ENCODE results near the gene C1orf210.

Gene C1orf210

GRCh38 chr1:43319766-43320165, 34.4 kb upstream of the C1orf210 start:
- FAIRE-seq (no peak), DNase-seq (ENCODE audit: insufficient read length, low spot score) (no peak)
- no peak for TF ChIP-seq TAF1 (IDR thresholded peaks at IDR 0.05; ENCODE audit: low read depth, low read length)
- no peak for TF ChIP-seq POLR2AphosphoS5 (IDR thresholded peaks at IDR 0.05; ENCODE audit: low read depth, low read length)
- no peak for TF ChIP-seq PAX5 (IDR thresholded peaks at IDR 0.05; ENCODE audit: insufficient read depth, low read length, severe bottlenecking)
- no peak for TF ChIP-seq SPI1 (IDR thresholded peaks at IDR 0.05; ENCODE audit: low read depth, low read length)
- no peak for TF ChIP-seq POLR2A (IDR thresholded peaks at IDR 0.05; ENCODE audit: low read depth, low read length)
- no peak for TF ChIP-seq POU2F2 (IDR thresholded peaks at IDR 0.05; ENCODE audit: low read depth, low read length)

GRCh38 chr1:43319288-43319687, 33.9 kb upstream of the C1orf210 start:
- FAIRE-seq (no peak), DNase-seq (ENCODE audit: insufficient read length, low spot score) (no peak)
- no peak for TF ChIP-seq POLR2A (IDR thresholded peaks at IDR 0.05; ENCODE audit: low read depth, low read length)
- TF ChIP-seq POU2F2 (IDR thresholded peaks at IDR 0.05; ENCODE audit: low read depth, low read length), result no peak
- TF ChIP-seq SPI1 (IDR thresholded peaks at IDR 0.05; ENCODE audit: low read depth, low read length), result no peak
- no peak for TF ChIP-seq POLR2AphosphoS5 (IDR thresholded peaks at IDR 0.05; ENCODE audit: low read depth, low read length)
- TF ChIP-seq PAX5 (IDR thresholded peaks at IDR 0.05; ENCODE audit: insufficient read depth, low read length, severe bottlenecking), result no peak
- no peak for TF ChIP-seq TAF1 (IDR thresholded peaks at IDR 0.05; ENCODE audit: low read depth, low read length)

GRCh38 chr1:43318831-43319230, 33.5 kb upstream of the C1orf210 start:
- DNase-seq (ENCODE audit: insufficient read length, low spot score), result no peak
- FAIRE-seq, result no peak
- TF ChIP-seq POLR2A (IDR thresholded peaks at IDR 0.05; ENCODE audit: low read depth, low read length) (no peak), PAX5 (IDR thresholded peaks at IDR 0.05; ENCODE audit: insufficient read depth, low read length, severe bottlenecking) (no peak), POLR2AphosphoS5 (IDR thresholded peaks at IDR 0.05; ENCODE audit: low read depth, low read length) (no peak), TAF1 (IDR thresholded peaks at IDR 0.05; ENCODE audit: low read depth, low read length) (no peak), SPI1 (IDR thresholded peaks at IDR 0.05; ENCODE audit: low read depth, low read length) (no peak), POU2F2 (IDR thresholded peaks at IDR 0.05; ENCODE audit: low read depth, low read length) (no peak)

DNA sequence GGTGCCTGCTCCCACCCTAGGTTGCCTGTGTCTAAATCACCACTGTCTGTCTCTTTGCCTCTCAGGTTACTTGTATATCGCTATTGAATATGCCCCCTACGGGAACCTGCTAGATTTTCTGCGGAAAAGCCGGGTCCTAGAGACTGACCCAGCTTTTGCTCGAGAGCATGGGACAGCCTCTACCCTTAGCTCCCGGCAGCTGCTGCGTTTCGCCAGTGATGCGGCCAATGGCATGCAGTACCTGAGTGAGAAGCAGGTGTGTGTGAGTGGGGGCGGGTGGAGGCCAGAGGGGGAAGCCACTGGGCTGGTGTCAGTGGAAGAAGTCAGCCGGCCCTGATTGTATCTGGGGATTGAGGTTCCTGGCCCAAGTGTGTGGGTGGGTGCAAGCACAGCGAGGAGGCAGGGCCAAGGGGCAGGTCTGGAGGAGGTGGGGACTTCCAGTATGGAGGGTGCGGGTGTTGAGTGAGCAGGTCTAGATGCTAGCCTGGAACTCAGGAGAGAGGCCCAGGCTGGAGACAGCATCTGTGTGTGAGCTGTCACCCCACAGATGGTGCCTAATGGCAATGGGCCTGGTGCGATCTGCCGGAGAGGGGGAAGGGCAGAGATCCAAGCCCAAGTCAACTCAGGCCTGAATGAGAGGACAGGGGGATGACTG, 32.6 kb upstream of the C1orf210 start:
- TF ChIP-seq TAF1 (IDR thresholded peaks at IDR 0.05; ENCODE audit: low read depth, low read length) (no peak), PAX5 (IDR thresholded peaks at IDR 0.05; ENCODE audit: insufficient read depth, low read length, severe bottlenecking) (no peak), POLR2A (IDR thresholded peaks at IDR 0.05; ENCODE audit: low read depth, low read length) (no peak), POLR2AphosphoS5 (IDR thresholded peaks at IDR 0.05; ENCODE audit: low read depth, low read length) (no peak), SPI1 (IDR thresholded peaks at IDR 0.05; ENCODE audit: low read depth, low read length) (no peak), POU2F2 (IDR thresholded peaks at IDR 0.05; ENCODE audit: low read depth, low read length) (no peak)
- FAIRE-seq, result no peak
- no peak for DNase-seq (ENCODE audit: insufficient read length, low spot score)

- DNase-seq (ENCODE audit: insufficient read length, low spot score), result no peak
- TF ChIP-seq PAX5 (IDR thresholded peaks at IDR 0.05; ENCODE audit: insufficient read depth, low read length, severe bottlenecking) (no peak), TAF1 (IDR thresholded peaks at IDR 0.05; ENCODE audit: low read depth, low read length) (no peak), POLR2A (IDR thresholded peaks at IDR 0.05; ENCODE audit: low read depth, low read length) (no peak), SPI1 (IDR thresholded peaks at IDR 0.05; ENCODE audit: low read depth, low read length) (no peak), POU2F2 (IDR thresholded peaks at IDR 0.05; ENCODE audit: low read depth, low read length) (no peak), POLR2AphosphoS5 (IDR thresholded peaks at IDR 0.05; ENCODE audit: low read depth, low read length) (no peak)
- no peak for FAIRE-seq
These were observed 31.5 kb upstream of the C1orf210 start for GRCh38 chr1:43316738-43317520.

DNA sequence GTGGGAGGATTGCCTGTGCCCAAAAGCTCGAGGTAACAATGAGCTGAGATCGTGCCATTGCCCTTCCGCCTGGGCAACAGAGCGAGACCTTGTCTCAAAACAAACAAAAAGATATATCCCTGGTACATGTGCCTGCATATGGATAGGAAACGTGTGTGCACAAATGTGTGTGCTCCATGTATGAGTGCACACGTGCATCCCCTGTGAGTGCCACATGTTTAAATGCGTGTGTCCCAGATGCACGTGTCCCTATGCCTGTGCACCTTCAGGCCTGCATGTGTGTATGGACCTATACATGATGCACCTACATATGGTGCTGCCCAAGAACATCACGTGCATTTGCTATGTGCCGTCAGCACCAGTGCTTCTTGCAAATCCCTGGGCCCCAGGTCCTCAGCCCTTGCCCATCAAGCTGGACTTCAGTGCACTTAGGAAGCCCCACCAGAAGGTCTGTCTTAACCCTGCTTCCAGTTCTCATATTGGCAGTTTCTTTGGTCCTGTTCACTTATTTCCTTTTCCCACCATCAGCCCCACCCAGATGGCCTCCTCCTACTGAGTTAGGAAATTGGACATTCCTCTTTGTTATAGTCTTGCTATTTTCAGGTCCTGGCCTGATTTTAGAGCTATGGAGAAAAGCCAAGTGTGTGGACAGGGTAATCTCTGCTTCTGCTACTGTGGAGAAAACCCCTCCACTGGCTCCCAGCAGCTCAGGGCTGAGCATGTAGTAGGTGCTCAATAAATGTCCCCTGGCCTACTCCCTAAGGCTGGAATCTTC, 30.8 kb upstream of the C1orf210 start:
- FAIRE-seq (no peak), DNase-seq (ENCODE audit: insufficient read length, low spot score) (no peak)
- TF ChIP-seq POLR2A (IDR thresholded peaks at IDR 0.05; ENCODE audit: low read depth, low read length), result no peak
- no peak for TF ChIP-seq SPI1 (IDR thresholded peaks at IDR 0.05; ENCODE audit: low read depth, low read length)
- TF ChIP-seq POU2F2 (IDR thresholded peaks at IDR 0.05; ENCODE audit: low read depth, low read length), result no peak
- TF ChIP-seq TAF1 (IDR thresholded peaks at IDR 0.05; ENCODE audit: low read depth, low read length), result no peak
- no peak for TF ChIP-seq POLR2AphosphoS5 (IDR thresholded peaks at IDR 0.05; ENCODE audit: low read depth, low read length)
- no peak for TF ChIP-seq PAX5 (IDR thresholded peaks at IDR 0.05; ENCODE audit: insufficient read depth, low read length, severe bottlenecking)

GRCh38 chr1:43315481-43315880, 30.1 kb upstream of the C1orf210 start:
- FAIRE-seq (no peak), DNase-seq (ENCODE audit: insufficient read length, low spot score) (no peak)
- TF ChIP-seq SPI1 (IDR thresholded peaks at IDR 0.05; ENCODE audit: low read depth, low read length), result no peak

DNA sequence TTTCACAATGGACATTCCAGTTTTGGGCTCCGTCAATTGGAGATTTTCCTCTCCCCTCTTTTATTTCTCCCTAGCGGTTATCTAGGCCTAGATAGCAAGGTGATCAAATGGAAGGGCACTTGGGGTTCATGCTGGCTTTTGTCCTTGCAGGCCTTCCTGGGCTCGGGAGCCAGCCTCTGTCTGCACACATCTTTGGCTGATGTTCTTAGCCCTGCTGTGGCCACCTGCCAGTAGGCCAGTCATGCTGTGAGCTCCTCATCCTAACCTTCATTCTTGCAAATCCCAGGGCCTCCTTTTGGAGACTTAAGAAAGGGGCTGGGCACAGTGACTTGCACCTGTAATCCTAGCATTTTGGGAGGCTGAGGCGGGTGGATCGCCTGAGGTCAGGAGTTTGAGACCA, 28.9 kb upstream of the C1orf210 start:
- FAIRE-seq (no peak), DNase-seq (ENCODE audit: insufficient read length, low spot score) (no peak)

DNA sequence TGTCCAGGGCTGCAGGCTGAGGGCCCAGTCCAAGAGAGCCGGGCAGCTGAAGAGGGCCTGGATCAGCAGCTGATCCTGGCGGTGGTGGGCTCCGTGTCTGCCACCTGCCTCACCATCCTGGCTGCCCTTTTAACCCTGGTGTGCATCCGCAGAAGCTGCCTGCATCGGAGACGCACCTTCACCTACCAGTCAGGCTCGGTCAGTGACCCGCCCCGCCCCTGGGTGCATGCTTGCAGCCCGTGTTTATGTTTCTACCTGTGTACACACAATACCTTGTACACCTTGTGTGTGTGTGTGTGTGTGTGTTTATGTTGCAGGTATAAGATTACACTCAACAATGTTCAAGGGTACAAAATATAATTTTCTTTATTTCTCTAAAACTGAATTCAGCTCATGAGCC, 28.4 kb upstream of the C1orf210 start:
- no peak for TF ChIP-seq SPI1 (IDR thresholded peaks at IDR 0.05; ENCODE audit: low read depth, low read length)
- TF ChIP-seq PAX5 (IDR thresholded peaks at IDR 0.05; ENCODE audit: insufficient read depth, low read length, severe bottlenecking), result no peak
- no peak for TF ChIP-seq POLR2AphosphoS5 (IDR thresholded peaks at IDR 0.05; ENCODE audit: low read depth, low read length)
- TF ChIP-seq POLR2A (IDR thresholded peaks at IDR 0.05; ENCODE audit: low read depth, low read length), result no peak
- no peak for TF ChIP-seq TAF1 (IDR thresholded peaks at IDR 0.05; ENCODE audit: low read depth, low read length)
- no peak for TF ChIP-seq POU2F2 (IDR thresholded peaks at IDR 0.05; ENCODE audit: low read depth, low read length)
- FAIRE-seq, result no peak
- no peak for DNase-seq (ENCODE audit: insufficient read length, low spot score)

More for the DNA sequence above, 28.9 kb upstream of the C1orf210 start:
- no peak for TF ChIP-seq POU2F2 (IDR thresholded peaks at IDR 0.05; ENCODE audit: low read depth, low read length)
- no peak for TF ChIP-seq SPI1 (IDR thresholded peaks at IDR 0.05; ENCODE audit: low read depth, low read length)
- no peak for TF ChIP-seq TAF1 (IDR thresholded peaks at IDR 0.05; ENCODE audit: low read depth, low read length)
- TF ChIP-seq POLR2AphosphoS5 (IDR thresholded peaks at IDR 0.05; ENCODE audit: low read depth, low read length), result no peak
- TF ChIP-seq POLR2A (IDR thresholded peaks at IDR 0.05; ENCODE audit: low read depth, low read length), result no peak
- no peak for TF ChIP-seq PAX5 (IDR thresholded peaks at IDR 0.05; ENCODE audit: insufficient read depth, low read length, severe bottlenecking)

Measured in GM12891 (cell line).